Fibroblast of gingiva (primary cell): ENCODE data around the gene PHLDB3.
A peak's percentile ranks its signal among the peaks of the same experiment; 100 is the strongest.

Source experiments
- DNase-seq: peaks from one replicate; pipeline ENCODE4 v3.0.0-alpha.2; 2011; ENCODE audit warnings: low read depth

The PHLDB3 gene

DNA sequence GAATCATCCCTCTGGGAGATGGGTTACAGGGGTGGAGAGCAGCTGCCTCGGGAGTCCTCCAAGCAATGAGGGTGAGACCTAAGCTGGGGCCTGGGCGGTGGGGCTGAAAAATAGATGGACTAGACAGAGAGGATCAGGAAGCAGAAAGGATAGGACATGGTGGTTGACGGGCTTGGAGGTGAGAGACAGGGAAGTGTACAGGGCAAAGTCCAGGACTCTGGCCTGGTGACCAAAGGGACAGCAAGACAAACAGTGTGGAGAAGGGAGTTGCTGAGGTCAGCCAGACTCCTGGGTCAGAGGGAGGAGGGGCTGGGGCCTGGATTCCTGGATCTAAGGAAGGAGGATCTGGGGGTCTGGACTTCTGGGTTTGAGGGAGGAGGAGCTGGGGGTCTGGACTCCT, 5.5 kb downstream of the PHLDB3 start:
- DNase-seq, result no peak

DNA sequence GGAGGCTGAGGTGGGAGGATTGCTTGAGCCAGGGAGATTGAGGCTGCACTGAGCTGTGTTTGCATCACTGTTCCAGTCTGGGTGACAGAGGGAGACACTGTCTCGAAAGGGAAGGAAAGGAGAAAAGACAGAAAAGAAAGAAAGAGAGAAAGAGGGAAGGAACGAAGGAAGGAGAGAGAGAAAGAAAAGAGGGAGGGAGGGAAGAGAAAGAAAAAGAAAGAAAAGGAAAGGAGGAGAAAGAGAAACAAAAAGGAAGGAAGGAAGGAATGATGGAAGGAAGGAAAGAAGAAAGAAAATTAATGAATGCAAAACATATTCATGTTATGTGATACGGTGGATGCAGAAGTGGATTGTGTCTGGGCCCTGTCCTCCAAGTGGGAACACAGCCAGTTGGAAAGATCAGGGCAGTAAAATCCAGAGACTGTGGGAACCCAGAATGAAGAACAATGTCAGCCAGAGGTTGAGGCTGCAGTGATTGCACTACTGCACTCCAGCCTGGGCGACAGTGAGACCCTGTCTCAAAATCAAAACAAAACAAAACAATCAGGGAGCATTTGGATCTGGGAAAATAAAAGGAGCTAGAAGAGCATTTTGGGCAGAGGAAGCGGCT, 6.2 kb downstream of the PHLDB3 start:
- no peak for DNase-seq

DNA sequence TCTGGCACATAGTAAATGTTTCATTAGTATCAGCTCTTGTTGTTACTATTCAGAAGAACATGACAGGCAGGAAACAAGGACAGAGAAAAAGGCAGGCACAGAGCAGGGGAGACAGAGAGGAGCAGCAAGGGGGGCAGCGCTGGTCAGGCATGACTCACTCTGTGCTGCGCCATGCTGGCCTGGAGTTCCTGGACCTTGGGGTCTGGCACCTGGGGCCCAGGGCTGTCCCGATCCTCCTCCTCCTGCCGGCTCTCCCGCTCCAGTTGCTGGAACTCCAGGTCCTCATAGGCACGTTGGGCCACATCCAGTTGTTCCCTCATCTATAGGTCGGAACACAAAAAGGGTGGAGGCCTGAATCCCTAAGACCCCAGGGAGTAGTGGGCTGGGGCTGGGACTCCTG, 7.6 kb downstream of the PHLDB3 start:
- no peak for DNase-seq

DNA sequence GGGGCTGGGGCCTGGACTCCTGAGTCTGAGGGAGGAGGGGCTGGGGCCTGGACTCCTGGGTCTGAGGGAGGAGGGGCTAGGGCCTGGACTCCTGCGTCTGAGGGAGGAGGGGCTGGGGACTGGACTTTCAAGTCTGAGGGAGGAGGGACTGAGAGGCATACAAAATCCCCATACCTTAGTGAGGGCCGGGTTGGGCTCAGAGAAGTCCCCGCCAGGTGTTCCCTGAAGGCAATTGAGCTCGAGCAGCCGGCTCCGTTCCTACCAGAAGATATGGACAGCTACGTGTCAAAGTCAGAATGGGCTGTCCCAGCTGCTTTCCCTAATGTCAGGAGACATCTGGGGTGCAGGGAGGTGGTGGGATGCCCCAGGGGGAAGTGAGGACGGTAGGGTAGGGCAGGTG, 9.5 kb downstream of the PHLDB3 start:
- no peak for DNase-seq

DNA sequence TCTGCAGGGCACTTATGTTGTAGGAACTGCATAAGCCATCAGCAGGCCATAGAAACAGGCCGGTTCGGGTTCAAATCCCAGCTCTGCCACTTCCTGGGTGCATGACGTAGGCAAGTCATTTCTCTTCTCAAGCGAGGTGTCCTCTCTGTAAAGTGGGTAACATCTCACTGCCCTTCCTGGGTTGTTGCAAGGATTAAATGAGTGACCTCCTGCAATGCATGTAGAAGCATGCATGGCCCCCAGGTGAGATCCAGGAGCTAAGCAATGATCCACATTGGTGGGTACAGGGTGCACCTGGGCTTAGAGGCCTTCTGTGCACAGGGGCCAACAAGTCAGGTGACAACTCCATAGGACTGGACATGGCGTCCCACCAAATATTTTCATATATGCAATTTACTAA, 13.8 kb downstream of the PHLDB3 start:
- no peak for DNase-seq

DNA sequence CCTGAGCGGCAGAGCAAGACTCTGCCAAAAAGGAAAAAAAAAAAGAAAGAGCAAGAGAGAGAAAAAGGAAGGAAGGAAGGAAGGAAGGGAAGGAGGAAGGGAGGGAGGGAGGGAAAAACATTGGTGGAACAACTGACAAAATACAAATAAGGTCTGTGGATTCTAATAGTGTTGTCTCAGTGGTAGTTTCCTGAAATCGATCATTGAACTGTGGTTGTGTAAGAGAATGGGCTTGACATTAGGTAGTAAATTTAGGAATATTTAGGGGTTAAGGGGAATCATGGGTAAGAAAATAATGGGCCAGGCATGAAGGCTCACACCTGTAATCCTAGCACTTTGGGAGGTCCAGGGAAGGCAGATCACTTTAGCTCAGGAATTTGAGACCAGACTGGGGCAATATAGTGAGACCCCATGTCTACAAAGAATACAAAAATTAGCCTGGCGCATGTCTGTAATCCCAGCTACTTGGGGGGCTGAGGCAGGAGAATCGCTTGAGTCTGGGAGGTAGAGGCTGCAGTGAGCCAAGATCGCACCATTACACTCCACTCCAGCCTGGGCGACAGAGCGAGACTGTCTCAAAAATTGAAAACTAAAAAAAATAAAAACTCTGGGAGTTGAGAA, 14.5 kb downstream of the PHLDB3 start:
- DNase-seq, result no peak

DNA sequence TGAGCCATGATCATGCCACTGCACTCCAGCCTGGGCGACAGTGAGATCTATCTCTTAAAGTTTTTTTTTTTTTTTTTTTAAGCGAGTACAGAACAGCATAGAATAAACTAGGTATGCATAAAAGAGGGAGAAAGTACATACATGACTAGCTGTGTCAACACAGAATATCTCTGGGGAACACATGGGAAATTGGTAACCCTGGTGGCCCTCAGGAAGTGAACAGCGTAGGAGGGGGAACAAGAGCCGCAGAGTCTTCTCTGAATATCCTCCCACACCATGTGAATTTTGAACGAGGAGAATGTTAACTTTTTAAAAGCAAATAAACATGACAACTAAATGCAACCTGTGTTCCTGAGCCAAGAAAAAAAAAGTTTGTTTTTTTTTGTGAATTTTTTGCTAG, 15.2 kb downstream of the PHLDB3 start:
- DNase-seq, result no peak

DNA sequence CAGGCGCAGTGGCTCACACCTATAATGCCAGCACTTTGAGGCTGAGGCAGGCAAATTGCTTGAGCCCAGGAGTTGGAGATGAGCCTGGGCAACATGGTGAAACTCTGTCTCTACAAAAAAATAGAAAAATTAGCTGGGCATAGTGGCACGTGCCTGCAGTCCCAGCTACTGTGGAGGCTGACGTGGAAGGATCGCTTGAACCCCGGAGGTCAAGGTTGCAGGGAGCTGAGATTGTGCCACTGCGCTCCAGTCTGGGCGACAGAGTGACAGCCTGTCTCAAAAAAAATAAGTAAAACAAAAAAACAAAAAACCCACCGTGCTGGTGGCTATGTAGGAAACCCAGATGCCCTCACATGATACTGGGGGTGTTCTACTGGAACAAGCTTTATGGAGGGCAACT, 16.4 kb downstream of the PHLDB3 start:
- DNase-seq, result no peak

DNA sequence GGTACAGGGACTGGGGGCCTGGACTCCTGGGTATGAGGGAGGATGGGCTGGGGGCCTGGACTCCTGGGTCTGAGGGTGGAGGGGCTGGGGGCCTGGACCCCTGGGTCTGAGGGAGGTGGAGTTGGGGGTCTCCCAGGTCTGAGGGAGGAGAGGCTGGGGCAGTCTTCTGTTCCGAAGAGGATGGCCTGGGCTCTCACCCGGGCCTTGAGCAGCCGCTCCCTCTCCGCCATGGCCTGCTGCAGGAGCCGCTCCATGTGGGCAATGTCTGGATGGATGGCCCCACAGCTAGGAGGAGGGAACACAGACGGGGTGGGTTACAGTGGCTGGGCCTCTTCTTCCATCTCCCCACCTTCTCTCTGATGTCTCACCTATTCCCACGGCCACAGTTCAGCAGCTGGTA, 18.1 kb downstream of the PHLDB3 start:
- DNase-seq, result no peak

DNA sequence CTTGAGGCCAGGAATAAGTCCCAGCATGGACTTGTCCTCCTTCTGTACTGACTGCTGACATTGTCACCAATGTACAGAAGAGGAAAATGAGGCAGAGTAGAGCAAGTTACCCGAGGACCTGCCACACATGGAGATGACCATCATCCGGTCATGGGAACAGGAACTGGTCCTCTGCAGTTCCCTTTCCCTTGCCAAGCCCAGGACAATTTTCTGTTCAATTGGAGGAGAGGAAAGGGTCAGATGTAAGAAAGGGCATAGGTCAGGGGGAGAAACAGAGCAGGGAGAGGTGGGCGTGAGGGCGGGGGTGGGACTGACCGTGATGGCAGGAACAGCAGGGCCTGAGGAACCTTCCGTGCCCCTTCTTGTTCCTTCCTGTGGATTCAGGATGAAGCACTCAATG, 18.6 kb downstream of the PHLDB3 start:
- no peak for DNase-seq

DNA sequence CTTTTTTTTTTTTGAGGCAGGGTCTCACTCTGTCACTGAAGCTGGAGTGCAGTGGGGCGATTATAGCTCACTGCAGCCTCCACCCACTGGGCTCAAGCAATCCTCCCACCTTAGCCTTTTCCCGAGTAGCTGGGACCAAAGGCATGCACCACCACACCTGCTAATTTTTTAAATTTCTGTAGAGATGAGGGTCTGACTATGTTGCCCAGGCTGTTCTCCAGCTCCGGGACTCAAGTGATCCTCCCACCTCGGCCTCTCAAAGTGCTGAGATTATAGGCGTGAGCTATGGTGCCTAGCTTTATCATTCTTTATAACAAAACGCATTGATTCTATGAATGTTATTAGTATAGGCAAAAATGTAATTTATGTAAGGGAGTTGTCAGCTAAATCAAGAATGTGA, 21.3 kb downstream of the PHLDB3 start:
- no peak for DNase-seq

DNA sequence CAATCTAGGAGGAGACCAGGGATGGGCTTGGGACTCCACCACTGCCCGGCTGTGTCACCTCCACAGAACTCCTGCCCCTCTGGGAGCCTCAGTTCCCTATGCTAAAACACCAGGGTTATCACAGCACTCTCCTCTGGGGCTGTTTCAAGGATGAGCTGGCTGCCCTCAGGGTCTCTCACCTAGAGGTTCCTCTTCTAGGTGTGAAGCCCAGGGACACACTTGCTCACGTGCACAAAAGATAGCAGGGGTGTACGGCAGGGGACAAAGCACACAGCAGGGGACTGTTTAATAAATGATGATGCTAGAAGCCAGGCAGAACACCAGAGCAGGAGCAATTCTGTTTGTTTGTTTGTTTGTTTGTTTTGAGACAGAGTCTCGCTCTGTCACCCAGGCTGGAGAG, 22.4 kb downstream of the PHLDB3 start:
- no peak for DNase-seq

DNA sequence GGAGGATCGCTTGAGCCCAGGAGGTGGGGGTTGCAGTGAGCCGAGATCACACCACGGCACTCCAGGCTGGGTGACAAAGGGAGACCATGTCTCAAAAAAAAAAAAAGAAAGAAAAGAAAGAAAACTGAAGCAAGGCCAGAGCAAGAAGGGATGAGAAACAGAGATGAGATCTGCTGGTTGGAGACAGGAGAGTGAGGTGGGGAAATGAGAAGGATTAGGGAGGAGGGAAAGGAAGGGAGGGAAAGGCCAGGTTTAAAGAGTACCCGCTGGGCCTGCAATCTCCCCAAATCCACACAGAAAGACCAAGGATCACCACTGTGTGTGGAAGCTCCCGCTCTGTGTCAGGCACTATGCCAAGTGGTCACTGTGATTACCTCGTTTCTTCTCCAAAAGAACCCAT, 22.8 kb downstream of the PHLDB3 start:
- no peak for DNase-seq

DNA sequence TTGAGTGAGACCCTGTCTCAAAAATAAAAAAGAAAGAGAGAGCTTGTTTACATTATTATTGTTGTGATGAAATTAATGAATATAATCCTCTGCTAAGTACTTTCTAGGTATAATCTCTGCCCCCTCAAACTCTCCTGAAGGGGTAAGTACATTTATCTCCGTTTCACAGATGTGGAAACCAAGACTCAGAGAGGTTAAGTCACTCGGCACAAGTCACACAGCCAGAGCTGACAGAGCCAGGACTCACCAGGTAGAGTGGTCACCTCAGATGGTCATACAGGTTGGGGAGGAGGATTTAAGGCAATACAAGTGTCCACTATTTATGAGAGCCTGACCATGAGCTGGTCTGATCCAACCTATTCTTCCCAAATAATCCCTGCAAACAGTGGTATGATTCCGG, 24.0 kb downstream of the PHLDB3 start:
- DNase-seq, result no peak

DNA sequence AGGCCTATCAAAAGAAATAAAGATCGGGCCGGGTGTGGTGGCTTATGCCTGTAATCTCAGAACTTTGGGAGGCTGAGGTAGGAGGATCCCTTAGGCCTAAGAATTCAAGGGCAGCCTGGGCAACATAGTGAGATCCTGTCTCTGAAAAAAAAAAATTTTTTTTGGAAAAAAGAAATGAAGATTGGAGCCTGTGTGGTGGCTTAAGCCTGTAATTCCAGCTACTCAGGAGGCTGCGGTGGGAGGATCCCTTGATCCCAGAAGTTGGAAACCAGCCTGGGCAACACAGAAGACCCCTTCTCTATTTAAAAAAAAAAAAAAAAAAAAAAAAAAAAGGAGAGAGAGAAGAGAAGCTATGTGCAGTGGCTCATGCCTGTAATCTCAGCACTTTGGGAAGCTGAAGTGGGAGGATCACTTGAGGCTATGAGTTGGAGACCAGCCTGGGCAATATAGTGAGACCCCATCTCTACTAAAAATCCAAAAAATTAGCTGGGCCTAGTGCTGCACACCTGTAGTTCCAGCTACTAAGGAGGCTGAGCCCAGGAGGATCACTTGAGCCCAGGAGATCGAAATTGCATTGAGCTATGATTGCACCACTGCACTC, 24.5 kb downstream of the PHLDB3 start:
- DNase-seq, result no peak

DNA sequence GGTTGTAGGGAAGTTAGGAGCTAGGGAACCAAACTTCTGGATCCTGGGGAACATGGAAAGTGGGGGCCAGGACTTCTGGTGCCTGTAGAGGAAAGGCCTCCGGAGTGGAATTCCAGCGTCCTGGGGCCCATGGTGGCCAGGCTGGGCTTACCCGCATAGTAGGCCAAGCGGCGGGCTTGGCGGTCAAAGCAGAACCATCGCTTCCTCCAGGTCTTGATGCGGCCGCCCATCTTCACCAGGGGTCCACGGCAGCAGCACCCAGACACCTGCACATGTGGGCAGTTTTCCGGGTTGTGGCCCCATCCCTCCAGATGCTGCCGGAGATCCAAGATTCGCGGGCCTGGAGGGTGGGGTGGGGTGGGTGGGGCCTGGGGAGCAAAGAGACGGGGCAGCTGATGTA, 25.3 kb downstream of the PHLDB3 start:
- no peak for DNase-seq

DNA sequence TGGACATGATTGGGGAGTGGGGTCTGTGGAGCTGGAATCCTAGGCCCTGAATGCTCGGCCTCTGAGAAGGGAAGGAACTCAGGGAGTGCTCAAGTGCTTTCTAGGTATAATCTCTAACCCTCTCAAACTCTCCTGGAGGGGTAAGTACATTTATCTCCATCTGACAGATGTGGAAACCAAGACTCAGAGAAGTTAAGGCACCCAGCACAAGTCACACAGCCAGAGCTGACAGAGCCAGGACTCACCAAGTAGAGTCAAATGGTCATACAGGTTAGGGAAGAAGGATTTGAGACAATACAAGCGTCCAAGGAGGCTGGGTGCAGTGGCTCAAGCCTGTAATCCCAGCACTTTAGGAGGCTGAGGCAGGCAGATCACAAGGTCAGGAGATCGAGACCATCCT, 26.2 kb downstream of the PHLDB3 start:
- DNase-seq, result no peak

DNA sequence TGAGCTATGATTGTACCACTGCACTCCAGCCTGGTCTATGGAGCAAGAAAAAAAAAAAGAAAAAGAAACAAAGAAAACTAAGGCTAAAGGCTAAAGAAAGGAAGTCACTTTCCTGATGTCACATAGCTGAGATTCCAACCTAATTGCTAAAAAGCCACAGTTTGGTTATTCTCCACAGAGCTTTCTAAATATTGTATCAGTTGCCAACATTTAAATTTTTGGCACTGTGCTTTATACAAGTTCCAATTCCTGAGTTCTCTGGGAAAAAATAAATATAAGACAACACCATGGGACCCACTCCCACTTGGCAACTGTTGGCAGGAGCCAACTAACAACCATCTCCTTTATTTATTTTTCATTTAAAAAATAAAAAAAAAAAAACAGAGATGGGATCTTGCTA, 27.9 kb downstream of the PHLDB3 start:
- peak; percentile 93 for DNase-seq

DNA sequence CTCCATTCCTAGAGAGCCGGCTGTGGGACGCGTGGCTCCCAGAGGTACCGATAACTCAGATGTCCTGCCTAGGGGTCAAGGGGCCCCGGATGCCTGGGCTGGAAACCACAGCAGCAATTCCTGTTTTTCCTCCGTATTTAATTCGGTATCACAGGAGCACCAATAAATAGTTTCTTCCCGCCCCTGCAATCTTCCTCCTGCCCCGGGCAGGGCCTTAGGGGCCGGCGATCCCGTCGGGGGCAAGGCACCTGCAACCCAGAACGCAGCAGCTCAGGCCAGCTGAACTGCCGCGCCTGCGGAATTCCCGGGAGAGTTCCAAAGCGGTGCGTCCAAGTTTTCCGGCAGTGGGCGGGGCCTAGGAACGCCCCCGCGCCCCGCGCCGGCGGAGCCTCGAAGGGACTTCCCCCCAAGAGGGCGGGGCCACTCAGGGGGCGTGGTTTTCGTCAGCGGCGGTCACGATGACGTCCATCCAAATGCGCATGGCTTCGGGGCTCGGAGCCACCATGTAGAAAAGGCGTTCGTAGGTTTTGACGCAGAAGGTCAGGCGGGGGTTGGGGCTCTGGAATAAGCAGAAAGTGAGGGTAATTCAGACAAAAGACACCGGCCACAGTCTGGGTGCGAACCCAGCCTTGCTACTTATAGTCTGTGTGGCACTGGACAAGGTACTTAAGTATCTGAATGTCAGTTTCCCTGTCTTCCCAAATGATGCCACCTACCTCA, 29.4 kb downstream of the PHLDB3 start:
- peak; percentile 92 for DNase-seq

DNA sequence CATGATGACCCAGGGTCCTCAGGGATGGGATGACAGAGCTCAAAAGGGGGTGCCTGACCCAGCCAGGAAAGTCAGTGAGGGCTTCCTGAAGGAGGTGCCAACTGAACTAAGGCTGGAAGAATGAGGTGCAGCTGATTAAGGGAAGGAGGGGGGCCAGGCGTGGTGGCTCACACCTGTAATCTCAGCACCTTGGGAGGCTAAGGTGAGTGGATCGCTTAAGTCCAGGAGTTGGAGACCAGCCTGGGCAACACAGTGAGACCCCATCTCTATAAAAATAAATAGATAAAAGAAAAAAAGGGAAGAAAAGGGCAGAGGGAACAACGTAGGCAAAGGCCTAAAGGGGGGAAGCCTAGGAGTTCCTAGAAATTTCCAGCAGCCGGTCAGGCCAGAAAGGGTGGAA, 30.1 kb downstream of the PHLDB3 start:
- DNase-seq, result no peak

DNA sequence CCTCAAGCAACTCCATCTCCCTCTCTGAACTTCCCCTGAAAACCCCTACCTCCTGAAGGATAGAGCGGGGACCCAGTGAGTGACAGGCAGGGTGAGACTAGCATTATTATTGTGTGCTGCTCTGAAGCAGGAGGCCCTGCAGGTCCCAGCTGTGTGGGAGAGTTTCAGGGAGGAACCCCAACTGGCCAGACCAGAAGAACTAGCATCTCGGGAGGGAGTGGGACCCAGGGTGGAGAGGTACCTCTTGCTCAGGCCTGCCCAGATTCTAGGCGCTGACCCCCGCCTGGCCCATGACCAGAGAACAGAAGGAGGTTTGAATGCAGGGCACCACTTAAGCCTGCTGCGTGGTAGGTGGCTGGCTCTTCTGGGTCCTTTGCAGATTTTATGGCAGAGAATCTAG, 33.5 kb downstream of the PHLDB3 start:
- DNase-seq, result no peak

DNA sequence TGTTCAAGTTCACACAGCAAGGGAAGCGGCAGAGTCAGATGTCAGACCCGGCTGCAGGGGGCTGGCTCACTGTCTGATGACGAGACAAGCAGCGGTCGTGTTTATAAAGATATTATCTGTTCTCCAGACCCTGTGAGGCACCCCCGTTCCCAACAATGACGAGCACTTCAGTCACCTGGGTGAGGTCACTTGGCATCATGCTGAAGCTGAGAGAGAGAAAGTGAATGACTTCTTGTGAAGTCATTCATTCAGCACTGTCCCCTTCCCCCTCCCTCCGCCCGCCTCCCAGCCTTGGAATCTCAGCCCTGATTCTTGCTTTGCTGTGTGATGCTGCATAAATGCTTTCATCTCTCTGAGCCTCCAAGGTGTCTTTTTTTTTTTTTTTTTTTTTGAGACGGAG, 34.3 kb downstream of the PHLDB3 start:
- no peak for DNase-seq

DNA sequence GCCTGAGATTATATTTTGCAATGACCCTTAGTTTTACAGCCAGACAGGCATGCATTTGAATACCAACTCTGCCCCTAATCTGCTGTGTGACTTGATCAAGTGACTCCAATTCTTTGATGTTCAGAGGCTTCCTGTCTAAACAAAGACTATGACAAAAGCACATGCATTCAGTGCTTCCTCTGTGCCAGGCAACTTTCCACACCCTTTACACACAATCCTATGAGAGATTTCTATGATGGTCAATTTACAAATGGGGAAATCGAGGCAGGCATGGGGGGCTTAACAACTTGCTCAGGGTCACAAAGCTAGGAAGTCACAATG, 35.4 kb downstream of the PHLDB3 start:
- DNase-seq, result peak; percentile 44
